Measurements from ENCODE around the gene RIMBP3C. TPM values are rescaled to one million over a fixed set of nuclear protein-coding genes. Genes with fewer than 3 reads are reported as not detected.
A peak's percentile ranks its signal among the peaks of the same experiment; 100 is the strongest.

Gene RIMBP3C
- total and polyA plus RNA-seq, 2 donors (not counting 1 experiment from before 2014, with no cell fraction given), result 0.22 to 0.89 TPM

- DNase-seq (no peak), ATAC-seq (ENCODE audit: low read depth) (no peak)
- Mint-ChIP-seq H3K27me3 (no peaks in the 10 kb centered on the region), H3K4me1 (peaks cover 40% of the 10 kb centered on the region), H3K9me3 (ENCODE audit: insufficient read depth) (no peaks in the 10 kb centered on the region), H3K27ac (peak overlapping the region; percentile 34), H3K4me3 (no peak overlapping the region)
- Histone ChIP-seq H3K36me3 (replicated peaks in 1 of 2; ENCODE audit: control extremely low read depth in 1 of 2, control insufficient read depth in 1 of 2, extremely low read depth in 1 of 2, insufficient read depth in 2 of 2, low read length in 1 of 2) (peaks cover 5 to 6% of the 10 kb centered on the region in 2 experiments), H3K4me2 (replicated peaks; ENCODE audit: low read depth, low read length, poor library complexity, severe bottlenecking) (no peak overlapping the region), H3K27ac (ENCODE audit: low read length in 2 of 2) (peak overlapping the region in 1 of 2 donors; percentile 51), H4K20me1 (ENCODE audit: control insufficient read depth, insufficient read depth, low read length, poor library complexity, severe bottlenecking) (peaks cover 82% of the 10 kb centered on the region), H3K4me3 (ENCODE audit: control extremely low read depth in 1 of 5, extremely low read depth in 1 of 5, insufficient read depth in 1 of 5, low read depth in 2 of 5, low read length in 4 of 5) (no peak overlapping the region), H2AFZ (ENCODE audit: insufficient read depth, low read depth, low read length, poor library complexity, severe bottlenecking) (no peak overlapping the region), H3K27me3 (replicated peaks in 1 of 4; ENCODE audit: control extremely low read depth in 1 of 4, control insufficient read depth in 3 of 4, insufficient read depth in 4 of 4, low read length in 3 of 4) (no peaks in the 10 kb centered on the region), H3K9ac (ENCODE audit: low read length) (no peak overlapping the region), H3K4me1 (ENCODE audit: control insufficient read depth in 2 of 2, insufficient read depth in 2 of 2, low read length in 2 of 2) (peaks cover 22 to 43% of the 10 kb centered on the region in 2 donors), H3K9me3 (ENCODE audit: control extremely low read depth in 1 of 3, control insufficient read depth in 2 of 3, insufficient read depth in 1 of 3, low read length in 2 of 3) (no peaks in the 10 kb centered on the region), H3K79me2 (ENCODE audit: control insufficient read depth, insufficient read depth, low read length) (peaks cover 94% of the 10 kb centered on the region)
- TF ChIP-seq EZH2 (IDR thresholded peaks at IDR 0.05; ENCODE audit: borderline replicate concordance, insufficient read depth, low read depth, low read length, poor library complexity, severe bottlenecking) (no peak), CTCF (IDR thresholded peaks at IDR 0.05) (no peak)
- intact Hi-C loops (cut with micrococcal nuclease), result loop anchor here (5.0 kb wide), 1 partner anchor 47 kb away; the partner anchor contains the start of genes CCDC116 and YDJC
- no CpG with 5 or more reads among the region's 2 CpGs for WGBS (ENCODE audit: insufficient coverage)
- ChIA-PET POLR2A (interaction anchor here (1.2 kb wide), 1 partner anchor 56 kb away, joined by 3 read pairs; no protein-coding TSS in a partner anchor), CTCF (interaction anchor here (1.2 kb wide), 2 partner anchors 44 to 62 kb away, joined by 3 to 4 read pairs; no protein-coding TSS in a partner anchor)
Measured at GRCh38 chr22:21585389-21585788, 34.1 kb upstream of the RIMBP3C start.

Measured in B cell (primary cell).